HEK293 (cell line): Measurements from ENCODE around the gene DCBLD2.
A peak's percentile ranks its signal among the peaks of the same experiment; 100 is the strongest.

Experiments used
- CTCF ChIA-PET: fragments of 350-600 bp; formaldehyde crosslinking; extraction: SDS; loops from one replicate; lab custom pipeline; 2021; ENCODE audit warnings: antibody characterized with exemption; lab: Yijun Ruan, JAX
- POLR2A ChIA-PET: fragments of 300-600 bp; formaldehyde crosslinking; extraction: SDS; loops from one replicate; lab custom pipeline; 2020; ENCODE audit warnings: antibody characterized with exemption, inconsistent platforms; lab: Yijun Ruan, JAX
- H3K27ac ChIP-seq: fragments of 200-500 bp; sonication (Bioruptor generic); 2 replicates; pipeline ENCODE4 v1.5.1; 2014; ENCODE audit warnings: low read depth, low read length, control low read depth, inconsistent platforms; ENCODE audit errors: extremely low read depth
- H3K36me3 ChIP-seq, 2 experiments: fragments of 200-500 bp in 1 of 2; sonication (Bioruptor generic) in 1 of 2; 1 replicate in 1 of 2; 2 replicates in 1 of 2; pipeline ENCODE4 v1.5.1; 2014 to 2017; ENCODE audit warnings: inconsistent platforms in 2 of 2, low read length in 2 of 2; ENCODE audit not compliant: control insufficient read depth in 2 of 2, insufficient read depth in 1 of 2
- H3K4me1 ChIP-seq: fragments of 200-500 bp; sonication (Bioruptor generic); 2 replicates; pipeline ENCODE4 v1.5.1; 2014; ENCODE audit warnings: mild to moderate bottlenecking, low read length, inconsistent platforms; ENCODE audit not compliant: control insufficient read depth, insufficient read depth
- H3K4me3 ChIP-seq: 2 replicates; pipeline ENCODE4 v1.5.1; 2011; ENCODE audit warnings: low read depth, mild to moderate bottlenecking, control low read depth, low read length, moderate library complexity
- H3K9me3 ChIP-seq: fragments of 200-500 bp; sonication (Bioruptor generic); 2 replicates; pipeline ENCODE4 v1.5.1; 2014; ENCODE audit warnings: low read depth, low read length, inconsistent platforms; ENCODE audit not compliant: control insufficient read depth, insufficient read depth
- BCL11A ChIP-seq: fragments of 450-650 bp; formaldehyde crosslinking; IDR thresholded peaks from 2 replicates; pipeline ENCODE4 v1.5.1; 2016; ENCODE audit warnings: low read depth, missing biosample characterization, missing genetic modification characterization
- BCL11B ChIP-seq: fragments of 450-650 bp; formaldehyde crosslinking; IDR thresholded peaks from 2 replicates; pipeline ENCODE4 v1.5.1; 2016; ENCODE audit warnings: low read depth, missing biosample characterization, missing genetic modification characterization
- BCL6B ChIP-seq: fragments of 450-650 bp; formaldehyde crosslinking; IDR thresholded peaks from 2 replicates; pipeline ENCODE4 v1.5.1; 2017; ENCODE audit warnings: missing biosample characterization, missing genetic modification characterization
- HOXA7 ChIP-seq: sonication (generic); formaldehyde crosslinking; IDR thresholded peaks from 2 replicates; pipeline ENCODE4 v1.8.1; 2022; ENCODE audit warnings: missing genetic modification reagents, borderline replicate concordance
- IKZF3 ChIP-seq: fragments of 450-650 bp; IDR thresholded peaks from 2 replicates; pipeline ENCODE4 v1.5.0; 2018; ENCODE audit warnings: missing biosample characterization, mild to moderate bottlenecking, missing genetic modification characterization, moderate library complexity
- MZF1 ChIP-seq: fragments of 450-650 bp; formaldehyde crosslinking; IDR thresholded peaks from 2 replicates; pipeline ENCODE4 v1.5.1; 2017; ENCODE audit warnings: missing biosample characterization, missing genetic modification characterization, borderline replicate concordance
- RBAK ChIP-seq: fragments of 450-650 bp; formaldehyde crosslinking; IDR thresholded peaks from 2 replicates; pipeline ENCODE4 v1.5.1; 2016; ENCODE audit warnings: missing biosample characterization, missing genetic modification characterization
- REPIN1 ChIP-seq: fragments of 450-650 bp; formaldehyde crosslinking; IDR thresholded peaks from 2 replicates; pipeline ENCODE4 v1.5.1; 2017; ENCODE audit warnings: missing biosample characterization, missing genetic modification characterization, low read depth
- SETDB1 ChIP-seq: IDR thresholded peaks from one replicate; pipeline ENCODE4 v1.6.1; 2017; ENCODE audit warnings: mild to moderate bottlenecking, low read length, moderate library complexity, mixed read lengths; ENCODE audit not compliant: insufficient read length
- YY1 ChIP-seq: fragments of 450-650 bp; formaldehyde crosslinking; IDR thresholded peaks from 2 replicates; pipeline ENCODE4 v1.5.1; 2018; ENCODE audit warnings: missing biosample characterization, missing genetic modification characterization
- ZBTB44 ChIP-seq: fragments of 450-650 bp; IDR thresholded peaks from 2 replicates; pipeline ENCODE4 v1.5.1; 2018; ENCODE audit warnings: missing biosample characterization, mild to moderate bottlenecking, missing genetic modification characterization
- ZBTB6 ChIP-seq: fragments of 450-650 bp; formaldehyde crosslinking; IDR thresholded peaks from 2 replicates; pipeline ENCODE4 v1.5.1; 2017; ENCODE audit warnings: missing biosample characterization, missing genetic modification characterization
- ZEB2 ChIP-seq: fragments of 450-650 bp; formaldehyde crosslinking; IDR thresholded peaks from 2 replicates; pipeline ENCODE4 v1.5.1; 2016; ENCODE audit warnings: missing biosample characterization, missing genetic modification characterization
- ZFHX2 ChIP-seq: fragments of 450-650 bp; formaldehyde crosslinking; conservative IDR thresholded peaks from 2 replicates; pipeline ENCODE4 v1.5.1; 2016; ENCODE audit warnings: missing biosample characterization, missing genetic modification characterization
- ZNF121 ChIP-seq: fragments of 450-650 bp; formaldehyde crosslinking; IDR thresholded peaks from 2 replicates; pipeline ENCODE4 v1.5.1; 2016; ENCODE audit warnings: missing biosample characterization, missing genetic modification characterization
- ZNF169 ChIP-seq: fragments of 450-650 bp; formaldehyde crosslinking; IDR thresholded peaks from 2 replicates; pipeline ENCODE4 v1.5.1; 2016; ENCODE audit warnings: missing biosample characterization, missing genetic modification characterization
- ZNF202 ChIP-seq: fragments of 450-650 bp; formaldehyde crosslinking; IDR thresholded peaks from 2 replicates; pipeline ENCODE4 v1.5.1; 2016; ENCODE audit warnings: missing biosample characterization, missing genetic modification characterization, borderline replicate concordance
- ZNF223 ChIP-seq: fragments of 450-650 bp; formaldehyde crosslinking; IDR thresholded peaks from 2 replicates; pipeline ENCODE4 v1.5.1; 2016; ENCODE audit warnings: missing biosample characterization, missing genetic modification characterization
- ZNF26 ChIP-seq: fragments of 450-650 bp; formaldehyde crosslinking; IDR thresholded peaks from 2 replicates; pipeline ENCODE4 v1.5.1; 2016; ENCODE audit warnings: missing biosample characterization, missing genetic modification characterization
- ZNF311 ChIP-seq: fragments of 450-650 bp; formaldehyde crosslinking; IDR thresholded peaks from 2 replicates; pipeline ENCODE4 v1.5.1; 2017; ENCODE audit warnings: missing biosample characterization, missing genetic modification characterization, borderline replicate concordance
- ZNF398 ChIP-seq: fragments of 450-650 bp; formaldehyde crosslinking; IDR thresholded peaks from 2 replicates; pipeline ENCODE4 v1.5.1; 2017; ENCODE audit warnings: missing biosample characterization, missing genetic modification characterization
- ZNF426 ChIP-seq: fragments of 450-650 bp; formaldehyde crosslinking; IDR thresholded peaks from 2 replicates; pipeline ENCODE4 v1.5.1; 2017; ENCODE audit warnings: missing biosample characterization, missing genetic modification characterization, mild to moderate bottlenecking, inconsistent platforms, moderate library complexity
- ZNF529 ChIP-seq: fragments of 450-650 bp; formaldehyde crosslinking; IDR thresholded peaks from 2 replicates; pipeline ENCODE4 v1.5.1; 2017; ENCODE audit warnings: missing genetic modification characterization, missing biosample characterization; ENCODE audit not compliant: insufficient replicate concordance
- ZNF600 ChIP-seq: fragments of 450-650 bp; formaldehyde crosslinking; IDR thresholded peaks from 2 replicates; pipeline ENCODE4 v1.5.1; 2016; ENCODE audit warnings: missing biosample characterization, missing genetic modification characterization
- ZNF626 ChIP-seq: fragments of 450-650 bp; sonication (Bioruptor Pico); formaldehyde crosslinking; IDR thresholded peaks from 2 replicates; pipeline ENCODE4 v1.5.1; 2018; ENCODE audit warnings: missing biosample characterization, missing genetic modification characterization, inconsistent platforms
- ZNF629 ChIP-seq: fragments of 450-650 bp; formaldehyde crosslinking; IDR thresholded peaks from 2 replicates; pipeline ENCODE4 v1.5.1; 2017; ENCODE audit warnings: missing biosample characterization, missing genetic modification characterization
- ZNF776 ChIP-seq: fragments of 450-650 bp; formaldehyde crosslinking; IDR thresholded peaks from 2 replicates; pipeline ENCODE4 v1.5.0; 2017; ENCODE audit warnings: missing biosample characterization, missing genetic modification characterization, borderline replicate concordance
- ZNF792 ChIP-seq: fragments of 450-650 bp; formaldehyde crosslinking; IDR thresholded peaks from 2 replicates; pipeline ENCODE4 v1.5.1; 2016; ENCODE audit warnings: missing biosample characterization, missing genetic modification characterization

Gene DCBLD2

GRCh38 chr3:98903099-98903498, 1.6 kb upstream of the DCBLD2 start (continued):
- TF ChIP-seq HOXA7 (CRISPR knock-in tag): no peak
- TF ChIP-seq, all 188 proteins: peak for 0

- peak overlapping the region; percentile 47; the same call in 1 of the 2 replicates for H3K27ac ChIP-seq
- H3K9me3 ChIP-seq: no peaks in the 10 kb centered on the region
- CTCF ChIA-PET: interaction anchor here (0.7 kb wide), 2 partner anchors 55 to 242 kb away, joined by 3 read pairs; no protein-coding TSS in a partner anchor
- H3K4me3 ChIP-seq: peak overlapping the region; percentile 40
- no peaks in the 10 kb centered on the region for H3K36me3 ChIP-seq
- TF ChIP-seq MZF1 (tag by site-specific recombination) (no peak), ZNF426 (tag by site-specific recombination) (no peak), ZNF629 (no peak), ZBTB44 (tag by site-specific recombination) (no peak), RBAK (tag by site-specific recombination) (no peak), ZNF311 (no peak), BCL11A (no peak), ZNF776 (tag by site-specific recombination) (no peak), ZNF792 (tag by site-specific recombination) (no peak), REPIN1 (tag by site-specific recombination) (no peak), BCL6B (no peak), IKZF3 (tag by site-specific recombination) (no peak), ZNF121 (tag by site-specific recombination) (no peak), ZNF529 (tag by site-specific recombination) (no peak), SETDB1 (no peak)
- TF ChIP-seq, all 188 proteins: peak for 0
- POLR2A ChIA-PET: interaction anchor here (0.7 to 1.5 kb wide), 5 partner anchors 16 to 81 kb away, joined by 3 to 10 read pairs (median 6); no protein-coding TSS in a partner anchor
- no peaks in the 10 kb centered on the region for H3K4me1 ChIP-seq
These were observed 851 bp upstream of the DCBLD2 start for GRCh38 chr3:98902351-98902740.

GRCh38 chr3:98901119-98901391, 440 bp downstream of the DCBLD2 start:
- H3K4me3 ChIP-seq: peak overlapping the region; percentile 84
- H3K36me3 ChIP-seq: no peaks in the 10 kb centered on the region
- peak overlapping the region; percentile 72 for H3K27ac ChIP-seq
- POLR2A ChIA-PET: interaction anchor here (0.8 to 1.5 kb wide), 9 partner anchors 15 to 378 kb away, joined by 3 to 10 read pairs (median 6); partner anchors contain the start of genes CLDND1 and CPOX
- TF ChIP-seq ZNF202 (tag by site-specific recombination) (no peak), ZNF26 (tag by site-specific recombination) (no peak), ZNF398 (tag by site-specific recombination) (peak; percentile 75), ZNF600 (tag by site-specific recombination) (peak; percentile 46; the same call in 1 of the 2 replicates), ZNF169 (no peak), YY1 (tag by site-specific recombination) (no peak), ZEB2 (tag by site-specific recombination) (no peak), ZNF626 (tag by site-specific recombination) (no peak), ZNF223 (no peak), BCL11B (tag by site-specific recombination) (no peak), RBAK (tag by site-specific recombination) (no peak), ZFHX2 (tag by site-specific recombination) (peak; percentile 17; the same call in 1 of the 2 replicates), ZBTB6 (tag by site-specific recombination) (peak; percentile 81)
- H3K9me3 ChIP-seq: no peaks in the 10 kb centered on the region
- CTCF ChIA-PET: no interaction called here
- H3K4me1 ChIP-seq: no peaks in the 10 kb centered on the region
